HG03354 (cell line): ENCODE results near the gene SYT12.
"Not testable (repeated sequence)": the region's sequence is repeated elsewhere in the genome, so short reads cannot be mapped to it uniquely, and the experiment has no call there.

Experiments used
- ATAC-seq: cut with Tn5 transposase; IDR thresholded peaks from one replicate; pipeline ENCODE4 v1.9.1; 2021; ENCODE audit warnings: mild to moderate bottlenecking; ENCODE audit not compliant: unreplicated experiment, poor library complexity, severe bottlenecking

SYT12 gene

GRCh38 chr11:67022961-67023956 is at the start of gene SYT12:
TSS of gene SYT12 (plus strand) at chr11:67023134. CDS start at chr11:67030145, 7,011 bp downstream.
- ATAC-seq: no peak

GRCh38 chr11:66973956-66974580 is 48.9 kb upstream of the SYT12 start:
- no peak for ATAC-seq

- no peak for ATAC-seq
Observed at GRCh38 chr11:66974724-66975404, 48.1 kb upstream of the SYT12 start, which contains the start of gene C11orf86. TSS of gene C11orf86 (plus strand) at chr11:66975304. CDS start at chr11:66975363, 59 bp downstream.

- ATAC-seq: no peak
Observed at GRCh38 chr11:66975405-66976027, 47.4 kb upstream of the SYT12 start.

GRCh38 chr11:66976028-66976467 is 46.9 kb upstream of the SYT12 start:
- no peak for ATAC-seq

- ATAC-seq: no peak
Observed at GRCh38 chr11:66976925-66977324, 46.0 kb upstream of the SYT12 start.

GRCh38 chr11:66978229-66978628 is 44.7 kb upstream of the SYT12 start:
- ATAC-seq: no peak

- ATAC-seq: no peak
Observed at GRCh38 chr11:66978717-66979116, 44.2 kb upstream of the SYT12 start.

- no peak for ATAC-seq
Observed at GRCh38 chr11:66979336-66979980, 43.5 kb upstream of the SYT12 start.

GRCh38 chr11:66981976-66982578 is 40.9 kb upstream of the SYT12 start:
- ATAC-seq: no peak

- ATAC-seq: no peak
Observed at GRCh38 chr11:66983275-66983924, 39.5 kb upstream of the SYT12 start.

GRCh38 chr11:66985508-66986177 is 37.3 kb upstream of the SYT12 start:
- no peak for ATAC-seq

GRCh38 chr11:66986178-66986545 is 36.8 kb upstream of the SYT12 start:
- no peak for ATAC-seq

- no peak for ATAC-seq
Observed at GRCh38 chr11:66987158-66987620, 35.7 kb upstream of the SYT12 start.

GRCh38 chr11:66987924-66988637 is 34.9 kb upstream of the SYT12 start:
- ATAC-seq: no peak

- ATAC-seq: not testable (repeated sequence)
Observed at GRCh38 chr11:66988741-66989140, 34.2 kb upstream of the SYT12 start.

GRCh38 chr11:66989360-66989759 is 33.6 kb upstream of the SYT12 start:
- not testable (repeated sequence) for ATAC-seq
